ENCODE measurements around the gene APAF1. TPM values are rescaled to one million over a fixed set of nuclear protein-coding genes. Genes with fewer than 3 reads are reported as not detected.

The APAF1 gene
- total RNA-seq, 1 donor from 2014 or later = 49.2 TPM

DNA sequence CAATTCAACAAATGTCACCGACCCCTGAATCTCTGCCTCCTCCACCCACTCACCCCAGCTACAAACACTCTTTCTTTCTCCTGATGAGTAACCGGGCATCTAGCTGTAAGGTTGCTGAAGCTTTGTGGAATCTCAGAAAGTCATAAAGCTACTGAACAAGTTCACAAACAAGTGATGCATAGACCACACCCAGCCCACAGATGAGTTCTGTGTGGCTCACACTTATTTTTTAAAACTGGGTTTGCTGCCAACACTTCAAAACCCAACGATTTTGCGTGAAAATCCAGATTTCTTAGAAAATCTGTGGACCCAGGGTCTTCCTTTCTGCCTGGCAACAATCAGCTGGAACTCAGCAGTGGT is 96.1 kb downstream of the APAF1 start:
- Mint-ChIP-seq H3K27ac (ENCODE audit: unreplicated experiment) (no peak overlapping the region), H3K36me3 (ENCODE audit: low read depth, unreplicated experiment) (peaks cover 6% of the 10 kb centered on the region), H3K4me1 (ENCODE audit: low read depth, unreplicated experiment) (peaks cover 14% of the 10 kb centered on the region), H3K27me3 (ENCODE audit: low read depth, unreplicated experiment) (peaks cover 4% of the 10 kb centered on the region), H3K4me3 (ENCODE audit: unreplicated experiment) (peak overlapping the region; percentile 6), H3K9me3 (ENCODE audit: unreplicated experiment) (peaks cover 5% of the 10 kb centered on the region)
- H3K36me3 ChIP-seq (ENCODE audit: insufficient read depth, low read length) = no peaks in the 10 kb centered on the region
- peak overlapping the region; percentile 39 for H3K4me2 ChIP-seq (ENCODE audit: low read length)
- TF ChIP-seq EZH2 (IDR thresholded peaks at IDR 0.05; ENCODE audit: insufficient read depth, low read length) = no peak
- TF ChIP-seq, protein P1, sequence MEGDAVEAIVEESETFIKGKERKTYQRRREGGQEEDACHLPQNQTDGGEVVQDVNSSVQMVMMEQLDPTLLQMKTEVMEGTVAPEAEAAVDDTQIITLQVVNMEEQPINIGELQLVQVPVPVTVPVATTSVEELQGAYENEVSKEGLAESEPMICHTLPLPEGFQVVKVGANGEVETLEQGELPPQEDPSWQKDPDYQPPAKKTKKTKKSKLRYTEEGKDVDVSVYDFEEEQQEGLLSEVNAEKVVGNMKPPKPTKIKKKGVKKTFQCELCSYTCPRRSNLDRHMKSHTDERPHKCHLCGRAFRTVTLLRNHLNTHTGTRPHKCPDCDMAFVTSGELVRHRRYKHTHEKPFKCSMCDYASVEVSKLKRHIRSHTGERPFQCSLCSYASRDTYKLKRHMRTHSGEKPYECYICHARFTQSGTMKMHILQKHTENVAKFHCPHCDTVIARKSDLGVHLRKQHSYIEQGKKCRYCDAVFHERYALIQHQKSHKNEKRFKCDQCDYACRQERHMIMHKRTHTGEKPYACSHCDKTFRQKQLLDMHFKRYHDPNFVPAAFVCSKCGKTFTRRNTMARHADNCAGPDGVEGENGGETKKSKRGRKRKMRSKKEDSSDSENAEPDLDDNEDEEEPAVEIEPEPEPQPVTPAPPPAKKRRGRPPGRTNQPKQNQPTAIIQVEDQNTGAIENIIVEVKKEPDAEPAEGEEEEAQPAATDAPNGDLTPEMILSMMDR (IDR thresholded peaks at IDR 0.05; ENCODE audit: insufficient read depth, low read depth, low read length) = no peak
- FAIRE-seq = no peak
- H3K27me3 ChIP-seq (ENCODE audit: insufficient read depth, low read length) = no peaks in the 10 kb centered on the region
- H2AFZ ChIP-seq (ENCODE audit: low read depth, low read length) = no peak overlapping the region
- H3K9me3 ChIP-seq (ENCODE audit: insufficient read depth, low read depth, low read length) = no peaks in the 10 kb centered on the region
- H3K27ac ChIP-seq (ENCODE audit: low read depth, low read length) = peak overlapping the region; percentile 15
- no peak overlapping the region for H3K4me3 ChIP-seq (ENCODE audit: insufficient read depth, low read depth, low read length)
- no peak overlapping the region for H3K9ac ChIP-seq (ENCODE audit: low read length)
- no peak for DNase-seq (ENCODE audit: low read depth)
- peaks cover 29% of the 10 kb centered on the region for H3K4me1 ChIP-seq (ENCODE audit: insufficient read depth, low read length)
- no peaks in the 10 kb centered on the region for H3K79me2 ChIP-seq (ENCODE audit: insufficient read depth, low read length)
- no peaks in the 10 kb centered on the region for H4K20me1 ChIP-seq (ENCODE audit: insufficient read depth, low read length)

DNA sequence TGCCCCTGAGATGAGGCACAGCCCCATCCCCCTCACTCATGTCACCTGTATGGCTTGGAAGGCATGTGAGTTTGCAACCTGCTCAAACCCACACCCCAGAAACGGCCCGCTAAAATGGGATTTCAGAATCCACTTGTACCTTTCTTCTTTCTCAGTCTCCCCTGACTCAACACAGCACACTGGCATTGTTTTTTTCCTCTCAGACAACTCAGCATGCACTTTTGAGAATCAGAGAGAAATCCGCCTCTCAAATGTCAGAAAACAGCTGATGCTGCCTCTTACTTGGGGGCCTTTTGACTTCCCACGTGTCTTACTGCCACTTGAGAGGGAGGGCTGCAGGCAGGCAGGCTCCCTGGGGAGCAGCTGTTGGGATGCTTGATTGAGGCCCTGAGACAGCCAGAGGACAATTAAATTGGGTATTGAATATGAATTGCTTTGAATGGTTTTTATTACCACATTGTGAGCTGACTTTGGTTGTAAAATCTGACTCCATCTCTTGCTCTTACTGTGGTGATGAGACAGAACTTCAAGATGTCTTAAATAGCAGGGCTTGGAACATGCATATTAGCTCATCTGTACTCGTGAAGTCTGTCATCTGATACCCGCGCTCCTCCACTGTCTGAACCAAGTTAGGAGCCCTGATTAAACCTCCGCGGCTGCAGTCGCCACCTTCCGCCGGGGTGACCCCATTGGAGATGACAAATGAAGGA is 96.6 kb downstream of the APAF1 start:
- Histone ChIP-seq H2AFZ (ENCODE audit: low read depth, low read length) (no peak overlapping the region), H3K9me3 (ENCODE audit: insufficient read depth, low read depth, low read length) (no peaks in the 10 kb centered on the region), H3K27me3 (ENCODE audit: insufficient read depth, low read length) (no peaks in the 10 kb centered on the region), H4K20me1 (ENCODE audit: insufficient read depth, low read length) (no peaks in the 10 kb centered on the region), H3K27ac (ENCODE audit: low read depth, low read length) (no peak overlapping the region), H3K79me2 (ENCODE audit: insufficient read depth, low read length) (no peaks in the 10 kb centered on the region), H3K4me3 (ENCODE audit: insufficient read depth, low read depth, low read length) (no peak overlapping the region), H3K4me1 (ENCODE audit: insufficient read depth, low read length) (peaks cover 29% of the 10 kb centered on the region), H3K36me3 (ENCODE audit: insufficient read depth, low read length) (no peaks in the 10 kb centered on the region), H3K9ac (ENCODE audit: low read length) (no peak overlapping the region), H3K4me2 (ENCODE audit: low read length) (peak overlapping the region; percentile 39)
- FAIRE-seq = no peak
- Mint-ChIP-seq H3K36me3 (ENCODE audit: low read depth, unreplicated experiment) (peaks cover 2% of the 10 kb centered on the region), H3K4me3 (ENCODE audit: unreplicated experiment) (peak overlapping the region; percentile 6), H3K27me3 (ENCODE audit: low read depth, unreplicated experiment) (peaks cover 7% of the 10 kb centered on the region), H3K27ac (ENCODE audit: unreplicated experiment) (no peak overlapping the region), H3K9me3 (ENCODE audit: unreplicated experiment) (peaks cover 5% of the 10 kb centered on the region), H3K4me1 (ENCODE audit: low read depth, unreplicated experiment) (peaks cover 16% of the 10 kb centered on the region)
- DNase-seq (ENCODE audit: low read depth) = no peak
- no peak for TF ChIP-seq EZH2 (IDR thresholded peaks at IDR 0.05; ENCODE audit: insufficient read depth, low read length)
- TF ChIP-seq, protein P1 (IDR thresholded peaks at IDR 0.05; ENCODE audit: insufficient read depth, low read depth, low read length) = no peak

DNA sequence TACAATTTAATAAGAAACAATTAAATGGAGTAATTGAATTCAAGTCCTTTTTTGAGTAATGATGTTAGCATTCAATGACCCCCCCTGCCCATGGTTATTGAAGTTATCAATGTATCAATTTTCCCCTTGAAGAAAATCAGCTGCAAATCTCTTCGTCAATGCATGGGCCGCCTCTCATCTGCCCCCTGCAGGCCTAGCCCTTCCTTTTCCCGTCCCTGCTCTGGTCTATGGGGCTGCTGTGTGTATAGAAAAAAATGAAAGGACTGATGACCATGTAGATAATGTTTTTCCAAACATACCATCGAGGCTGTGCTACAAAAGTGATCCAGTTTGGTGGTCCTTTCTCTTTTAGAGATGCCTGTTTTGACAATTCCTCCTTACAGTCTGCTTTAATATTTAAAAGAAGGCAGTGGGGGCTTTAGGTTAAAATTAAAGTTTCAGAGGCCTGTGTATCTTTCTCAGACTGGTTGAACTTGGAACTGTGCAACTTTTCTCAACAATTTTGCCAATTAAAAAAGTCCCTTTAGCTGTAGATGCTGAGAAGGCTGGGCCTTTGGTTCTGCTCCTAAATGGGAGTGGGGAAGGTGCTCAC is 98.4 kb downstream of the APAF1 start:
- Mint-ChIP-seq H3K4me1 (ENCODE audit: low read depth, unreplicated experiment) (peaks cover 16% of the 10 kb centered on the region), H3K27me3 (ENCODE audit: low read depth, unreplicated experiment) (peaks cover 15% of the 10 kb centered on the region), H3K27ac (ENCODE audit: unreplicated experiment) (no peak overlapping the region), H3K36me3 (ENCODE audit: low read depth, unreplicated experiment) (no peaks in the 10 kb centered on the region), H3K4me3 (ENCODE audit: unreplicated experiment) (no peak overlapping the region), H3K9me3 (ENCODE audit: unreplicated experiment) (peaks cover 5% of the 10 kb centered on the region)
- DNase-seq (ENCODE audit: low read depth) (no peak), FAIRE-seq (no peak)
- Histone ChIP-seq H3K79me2 (ENCODE audit: insufficient read depth, low read length) (no peaks in the 10 kb centered on the region), H3K4me3 (ENCODE audit: insufficient read depth, low read depth, low read length) (no peak overlapping the region), H2AFZ (ENCODE audit: low read depth, low read length) (no peak overlapping the region), H3K36me3 (ENCODE audit: insufficient read depth, low read length) (no peaks in the 10 kb centered on the region), H4K20me1 (ENCODE audit: insufficient read depth, low read length) (no peaks in the 10 kb centered on the region), H3K4me2 (ENCODE audit: low read length) (no peak overlapping the region), H3K4me1 (ENCODE audit: insufficient read depth, low read length) (peaks cover 20% of the 10 kb centered on the region), H3K9me3 (ENCODE audit: insufficient read depth, low read depth, low read length) (no peaks in the 10 kb centered on the region), H3K27ac (ENCODE audit: low read depth, low read length) (no peak overlapping the region), H3K9ac (ENCODE audit: low read length) (no peak overlapping the region), H3K27me3 (ENCODE audit: insufficient read depth, low read length) (no peaks in the 10 kb centered on the region)
- TF ChIP-seq EZH2 (IDR thresholded peaks at IDR 0.05; ENCODE audit: insufficient read depth, low read length) = no peak
- TF ChIP-seq, protein P1 (IDR thresholded peaks at IDR 0.05; ENCODE audit: insufficient read depth, low read depth, low read length) = peak; percentile 68

All from astrocyte (in vitro differentiated cells and primary cell).